Measurements from ENCODE around the gene CCDC57.

CCDC57 gene

GRCh38 chr17:82053130-82053529 lies 159.5 kb downstream of the CCDC57 start:
- DNase-seq (ENCODE audit: low read depth in 2 of 2, low spot score in 1 of 2), result no peak

GRCh38 chr17:82052638-82053059 lies 160.0 kb downstream of the CCDC57 start:
- no peak for DNase-seq (ENCODE audit: low read depth in 2 of 2, low spot score in 1 of 2)

GRCh38 chr17:82051776-82052637 lies 160.6 kb downstream of the CCDC57 start, which contains the start of the genes GPS1 and RFNG:
Gene GPS1, plus strand, starts transcription at chr17:82051898. Its CDS starts 34 bp downstream, at chr17:82051932.
Gene RFNG, minus strand, starts transcription at chr17:82051811. Its CDS starts 45 bp downstream, at chr17:82051766.
- peak; percentile 60 to 61 for DNase-seq (ENCODE audit: low read depth in 2 of 2, low spot score in 1 of 2)
